H1 (cell line): Measurements from ENCODE around the gene STK33. TPM values are rescaled to one million over a fixed set of nuclear protein-coding genes. Genes with fewer than 3 reads are reported as not detected.

Source experiments
- CTCF ChIA-PET: fragments of 300-600 bp; sonication (Branson Sonifier 250); formaldehyde crosslinking; loops from one replicate; lab custom pipeline; 2021; ENCODE audit not compliant: partially characterized antibody; lab: Charles Lee
- POLR2A ChIA-PET: fragments of 300-600 bp; sonication (Branson Sonifier 250); formaldehyde crosslinking; loops from one replicate; lab custom pipeline; 2021; ENCODE audit warnings: inconsistent platforms; ENCODE audit not compliant: partially characterized antibody; lab: Charles Lee
- DNase-seq, 2 experiments: peaks; one replicate each; pipeline versions ENCODE4 v3.0.0 to v3.0.0-alpha.2; 2010 to 2022; ENCODE audit warnings: low spot score in 2 of 2, low read depth in 1 of 2, mixed read lengths in 1 of 2
- FAIRE-seq: peaks from 2 replicates; lab custom pipeline; 2011; peaks lifted over from hg19 to GRCh38; lab: Jason Lieb, UNC
- H2AFZ ChIP-seq: 2 replicates; pipeline ENCODE4 v1.8.1; 2012; ENCODE audit warnings: low read length, inconsistent platforms
- H2AK5ac ChIP-seq: 2 replicates; pipeline ENCODE4 v1.6.1; 2013; ENCODE audit warnings: low read depth, low read length
- H2BK120ac ChIP-seq: replicated peaks from 2 replicates; pipeline ENCODE3; 2013; ENCODE audit warnings: low read depth, low read length, inconsistent platforms
- H2BK12ac ChIP-seq: 2 replicates; pipeline ENCODE4 v1.6.1; 2013; ENCODE audit warnings: low read depth, low read length
- H2BK15ac ChIP-seq: 2 replicates; pipeline ENCODE4 v1.6.1; 2013; ENCODE audit warnings: low read length
- H2BK20ac ChIP-seq: 2 replicates; pipeline ENCODE4 v1.6.1; 2013; ENCODE audit warnings: low read length
- H2BK5ac ChIP-seq: 2 replicates; pipeline ENCODE4 v1.6.1; 2013; ENCODE audit warnings: low read depth, low read length
- H3K14ac ChIP-seq: 2 replicates; pipeline ENCODE4 v1.6.1; 2013; ENCODE audit warnings: inconsistent platforms; ENCODE audit not compliant: insufficient read length
- H3K18ac ChIP-seq: 2 replicates; pipeline ENCODE4 v1.6.1; 2013; ENCODE audit warnings: low read length; ENCODE audit errors: extremely low read depth
- H3K23ac ChIP-seq: 2 replicates; pipeline ENCODE4 v1.6.1; 2013; ENCODE audit warnings: inconsistent platforms; ENCODE audit not compliant: insufficient read length
- H3K23me2 ChIP-seq: 2 replicates; pipeline ENCODE4 v1.6.1; 2013; ENCODE audit warnings: low read depth, low read length
- H3K27ac ChIP-seq: 2 replicates; pipeline ENCODE4 v1.6.1; 2011; ENCODE audit warnings: low read depth, low read length, inconsistent platforms
- H3K27me3 ChIP-seq, 4 experiments: replicated peaks in 1 of 4; 1 replicate in 1 of 4; 2 replicates in 3 of 4; pipeline versions ENCODE4 v1.6.1 to v1.8.1; 2011 to 2013; ENCODE audit warnings: low read length in 3 of 4, mild to moderate bottlenecking in 3 of 4, inconsistent platforms in 2 of 4, mixed read lengths in 2 of 4, moderate library complexity in 1 of 4; ENCODE audit not compliant: control insufficient read depth in 3 of 4, insufficient read depth in 3 of 4; ENCODE audit errors: extremely low read depth in 1 of 4
- H3K36me3 ChIP-seq, 4 experiments: 2 replicates each; pipeline versions ENCODE4 v1.6.1 to v1.8.1; 2011 to 2013; ENCODE audit warnings: mild to moderate bottlenecking in 4 of 4, low read length in 3 of 4, moderate library complexity in 2 of 4, control low read depth in 1 of 4, inconsistent platforms in 1 of 4; ENCODE audit not compliant: insufficient read depth in 4 of 4, control insufficient read depth in 2 of 4
- H3K4ac ChIP-seq: replicated peaks from 2 replicates; pipeline ENCODE3; 2013; ENCODE audit warnings: low read length, low read depth, mixed read lengths, inconsistent platforms; ENCODE audit not compliant: insufficient read length
- H3K4me1 ChIP-seq, 4 experiments: replicated peaks in 1 of 4; 1 replicate in 1 of 4; 2 replicates in 3 of 4; pipeline versions ENCODE4 v1.6.1 to v1.8.1; 2011 to 2013; ENCODE audit warnings: low read length in 3 of 4, inconsistent platforms in 2 of 4, mixed read lengths in 1 of 4; ENCODE audit not compliant: insufficient read depth in 4 of 4, control insufficient read depth in 3 of 4
- H3K4me2 ChIP-seq, 2 experiments: 2 replicates each; pipeline versions ENCODE4 v1.6.1 to v1.8.1; 2011 to 2013; ENCODE audit warnings: low read depth in 2 of 2, low read length in 2 of 2, control low read depth in 1 of 2, inconsistent platforms in 1 of 2, mild to moderate bottlenecking in 1 of 2; ENCODE audit not compliant: insufficient read depth in 1 of 2
- H3K4me3 ChIP-seq, 4 experiments: fragments of 200-600, 300-600 bp in 1 of 4; sonication (generic), shearing (Covaris generic), sonication (Bioruptor Twin) in 1 of 4; 2 replicates each; pipeline versions ENCODE4 v1.5.1 to v1.8.1; 2011 to 2016; ENCODE audit warnings: low read length in 4 of 4, low read depth in 3 of 4, control low read depth in 2 of 4, inconsistent platforms in 2 of 4, mild to moderate bottlenecking in 2 of 4, mixed read lengths in 1 of 4, moderate library complexity in 1 of 4; ENCODE audit not compliant: insufficient read depth in 2 of 4; ENCODE audit errors: extremely low read depth in 1 of 4
- H3K56ac ChIP-seq: replicated peaks from 2 replicates; pipeline ENCODE3; 2013; ENCODE audit warnings: low read depth, mild to moderate bottlenecking, mixed read lengths, low read length, inconsistent platforms; ENCODE audit not compliant: insufficient read length
- H3K79me1 ChIP-seq: 2 replicates; pipeline ENCODE4 v1.6.1; 2013; ENCODE audit warnings: low read depth, low read length, control low read depth
- H3K79me2 ChIP-seq, 2 experiments: 2 replicates each; pipeline versions ENCODE4 v1.6.1 to v1.8.1; 2012 to 2013; ENCODE audit warnings: low read length in 2 of 2, mild to moderate bottlenecking in 2 of 2, inconsistent platforms in 1 of 2; ENCODE audit not compliant: insufficient read depth in 2 of 2, control insufficient read depth in 1 of 2
- H3K9ac ChIP-seq, 4 experiments: replicated peaks in 1 of 4; 1 replicate in 1 of 4; 2 replicates in 3 of 4; pipeline versions ENCODE4 v1.6.1 to v1.8.1; 2011 to 2013; ENCODE audit warnings: low read depth in 3 of 4, low read length in 3 of 4, control low read depth in 2 of 4, mild to moderate bottlenecking in 2 of 4, moderate library complexity in 2 of 4, inconsistent platforms in 1 of 4; ENCODE audit errors: extremely low read depth in 1 of 4
- H3K9me3 ChIP-seq, 2 experiments: 2 replicates each; pipeline versions ENCODE4 v1.6.1 to v1.8.1; 2012 to 2013; ENCODE audit warnings: mild to moderate bottlenecking in 2 of 2, moderate library complexity in 2 of 2, control low read depth in 1 of 2, inconsistent platforms in 1 of 2, low read depth in 1 of 2, low read length in 1 of 2, mixed read lengths in 1 of 2; ENCODE audit not compliant: insufficient read depth in 2 of 2
- H4K20me1 ChIP-seq, 2 experiments: replicated peaks in 1 of 2; 2 replicates each; pipeline versions ENCODE3 to v1.8.1; 2011 to 2013; ENCODE audit warnings: inconsistent platforms in 2 of 2, low read length in 2 of 2, mild to moderate bottlenecking in 1 of 2; ENCODE audit not compliant: insufficient read depth in 2 of 2, control insufficient read depth in 1 of 2
- H4K5ac ChIP-seq: 2 replicates; pipeline ENCODE4 v1.6.1; 2013; ENCODE audit warnings: low read length, low read depth, mixed read lengths, inconsistent platforms; ENCODE audit not compliant: insufficient read length
- H4K8ac ChIP-seq: 2 replicates; pipeline ENCODE4 v1.8.0; 2013; ENCODE audit warnings: mild to moderate bottlenecking, moderate library complexity, low read length, inconsistent platforms; ENCODE audit not compliant: insufficient read depth; ENCODE audit errors: extremely low read depth
- H4K91ac ChIP-seq: replicated peaks from 2 replicates; pipeline ENCODE3; 2013; ENCODE audit warnings: low read length, mixed read lengths, inconsistent platforms; ENCODE audit not compliant: insufficient read length
- CBX5 ChIP-seq: fragments of 300-800, 300-1000 bp; sonication (generic); IDR thresholded peaks from 2 replicates; pipeline ENCODE4 v1.7.1; 2016; ENCODE audit warnings: antibody characterized with exemption, low read length, low read depth
- GABPA ChIP-seq: IDR thresholded peaks from 2 replicates; pipeline ENCODE4 v1.6.1; 2011; ENCODE audit warnings: mild to moderate bottlenecking, low read length, moderate library complexity, borderline replicate concordance; ENCODE audit not compliant: insufficient read depth
- GTF2F1 ChIP-seq: IDR thresholded peaks from 2 replicates; pipeline ENCODE4 v1.6.1; 2012; ENCODE audit warnings: low read depth, low read length, improper control_type of control experiment, borderline replicate concordance
- HDAC6 ChIP-seq: IDR thresholded peaks from one replicate; pipeline ENCODE4 v1.7.1; 2012; ENCODE audit warnings: low read depth, mild to moderate bottlenecking, inconsistent platforms, low read length, moderate library complexity
- KDM1A ChIP-seq: fragments of 200-600, 300-600 bp; sonication (generic); IDR thresholded peaks from 2 replicates; pipeline ENCODE4 v1.7.1; 2016; ENCODE audit warnings: mild to moderate bottlenecking, low read length, borderline replicate concordance
- POLR2AphosphoS5 ChIP-seq: IDR thresholded peaks from 2 replicates; pipeline ENCODE4 v1.6.1; 2011; ENCODE audit warnings: low read depth, low read length
- RBBP5 ChIP-seq: IDR thresholded peaks from 2 replicates; pipeline ENCODE4 v1.7.1; 2012; ENCODE audit warnings: low read depth, mild to moderate bottlenecking, inconsistent platforms, low read length, moderate library complexity, borderline replicate concordance
- RNF2 ChIP-seq: fragments of 200-900, 300-1000 bp; sonication (generic); IDR thresholded peaks from 2 replicates; pipeline ENCODE4 v1.7.1; 2016; ENCODE audit warnings: borderline replicate concordance, low read depth, mild to moderate bottlenecking, antibody characterized with exemption, low read length; ENCODE audit not compliant: poor library complexity, severe bottlenecking; ENCODE audit errors: missing control alignments
- TAF1 ChIP-seq: IDR thresholded peaks from 2 replicates; pipeline ENCODE4 v1.6.1; 2011; ENCODE audit warnings: mild to moderate bottlenecking, low read depth, low read length
- WGBS, 2 experiments: shearing (Covaris generic) in 1 of 2; methylation state at CpG; one replicate each; pipeline versions ENCODE4 v1.1.6 to v1.1.7; 2013 to 2015; ENCODE audit warnings: low lambda C conversion rate in 2 of 2, mixed read lengths in 2 of 2, inconsistent platforms in 1 of 2, low coverage in 1 of 2, missing lambda C conversion rate in 1 of 2; ENCODE audit not compliant: insufficient replicate concordance in 2 of 2, insufficient coverage in 1 of 2, insufficient read length in 1 of 2; ENCODE audit errors: extremely low coverage in 1 of 2, missing lambda C conversion rate in 1 of 2; 5-methylcytosine and 5-hydroxymethylcytosine counted together
- polyA plus RNA-seq, 7 experiments: library from polyadenylated mRNA; depleted of rRNA in 3 of 7; stranded (reverse) in 5 of 7; unstranded in 2 of 7; fragments of >200 nt in 5 of 7; fragments of 200-250 nt in 2 of 7; gene quantifications; 1 replicate in 5 of 7; 2 replicates in 1 of 7; 4 replicates in 1 of 7; pipeline versions ENCODE4 v1.2.1 to v1.2.3, GENCODE V29; 2011 to 2013; ENCODE audit warnings: missing spikeins in 2 of 7, mixed read lengths in 2 of 7
- total RNA-seq: library from RNA; stranded (reverse); fragmentation: NEBNext Ultra II Directional; extraction: Animal tissue kit (Norgen Biotek cat#: 25700); gene quantifications from 2 replicates; pipeline ENCODE4 v1.2.1, GENCODE V29; 2021
- TF ChIP-seq, protein P1 (sequence below), 3 experiments: IDR thresholded peaks; 1 replicate in 2 of 3; 2 replicates in 1 of 3; pipeline versions ENCODE4 v1.5.1 to v1.6.1; 2011; ENCODE audit warnings: low read length in 3 of 3, mild to moderate bottlenecking in 3 of 3, inconsistent platforms in 2 of 3, low read depth in 1 of 3, moderate library complexity in 1 of 3; ENCODE audit not compliant: insufficient read depth in 1 of 3; ENCODE audit errors: control extremely low read depth in 1 of 3

The STK33 gene
- total and polyA plus RNA-seq, 2 of the 8 experiments (the other 6 are each of a cell fraction or from before 2014, with no cell fraction given): 8.8 to 25.1 TPM

DNA sequence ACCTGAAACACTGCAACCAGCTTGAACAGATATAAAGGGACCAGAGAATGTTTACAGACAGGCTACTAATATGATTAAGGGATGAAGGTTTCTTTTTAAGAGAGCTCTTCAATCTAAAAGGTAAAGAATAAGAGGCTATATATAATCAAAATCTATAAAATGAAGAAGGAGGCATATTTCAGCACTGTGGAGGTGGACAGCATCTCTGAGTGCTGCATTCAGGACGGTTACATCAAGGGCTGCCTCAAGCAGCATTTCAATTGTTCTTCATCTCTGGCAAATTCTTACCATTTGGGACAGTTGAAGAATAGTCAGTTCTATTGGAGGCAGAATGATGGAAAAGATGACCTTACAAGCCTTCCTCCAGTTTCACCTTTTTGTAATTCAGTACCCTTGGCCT is 190.7 kb downstream of the STK33 start:
- no peak overlapping the region for H2BK20ac ChIP-seq
- no peaks in the 10 kb centered on the region for H3K36me3 ChIP-seq
- FAIRE-seq: no peak
- H3K4me2 ChIP-seq: no peak overlapping the region
- no peak overlapping the region for H4K5ac ChIP-seq
- H4K20me1 ChIP-seq: no peaks in the 10 kb centered on the region
- no peaks in the 10 kb centered on the region for H3K4me1 ChIP-seq
- H2AFZ ChIP-seq: no peak overlapping the region
- no peak overlapping the region for H3K9ac ChIP-seq
- H2BK12ac ChIP-seq: no peak overlapping the region
- no peaks in the 10 kb centered on the region; a peak in 1 of 4 replicates for H3K9me3 ChIP-seq
- H3K56ac ChIP-seq: no peak overlapping the region
- CTCF ChIA-PET: interaction anchor here (0.9 to 1.6 kb wide), 4 partner anchors 10 to 210 kb away, joined by 3 to 4 read pairs (median 4); no protein-coding TSS in a partner anchor
- no peaks in the 10 kb centered on the region for H3K27me3 ChIP-seq
- no peak for TF ChIP-seq POLR2AphosphoS5
- TF ChIP-seq GABPA: no peak
- no peak for TF ChIP-seq RBBP5
- TF ChIP-seq KDM1A: no peak
- TF ChIP-seq, protein P1, sequence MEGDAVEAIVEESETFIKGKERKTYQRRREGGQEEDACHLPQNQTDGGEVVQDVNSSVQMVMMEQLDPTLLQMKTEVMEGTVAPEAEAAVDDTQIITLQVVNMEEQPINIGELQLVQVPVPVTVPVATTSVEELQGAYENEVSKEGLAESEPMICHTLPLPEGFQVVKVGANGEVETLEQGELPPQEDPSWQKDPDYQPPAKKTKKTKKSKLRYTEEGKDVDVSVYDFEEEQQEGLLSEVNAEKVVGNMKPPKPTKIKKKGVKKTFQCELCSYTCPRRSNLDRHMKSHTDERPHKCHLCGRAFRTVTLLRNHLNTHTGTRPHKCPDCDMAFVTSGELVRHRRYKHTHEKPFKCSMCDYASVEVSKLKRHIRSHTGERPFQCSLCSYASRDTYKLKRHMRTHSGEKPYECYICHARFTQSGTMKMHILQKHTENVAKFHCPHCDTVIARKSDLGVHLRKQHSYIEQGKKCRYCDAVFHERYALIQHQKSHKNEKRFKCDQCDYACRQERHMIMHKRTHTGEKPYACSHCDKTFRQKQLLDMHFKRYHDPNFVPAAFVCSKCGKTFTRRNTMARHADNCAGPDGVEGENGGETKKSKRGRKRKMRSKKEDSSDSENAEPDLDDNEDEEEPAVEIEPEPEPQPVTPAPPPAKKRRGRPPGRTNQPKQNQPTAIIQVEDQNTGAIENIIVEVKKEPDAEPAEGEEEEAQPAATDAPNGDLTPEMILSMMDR (IDR thresholded peaks at IDR 0.05; ENCODE audit: control extremely low read depth in 1 of 3, insufficient read depth in 1 of 3, low read depth in 1 of 3, low read length in 3 of 3): no peak
- no peak for TF ChIP-seq RNF2
- TF ChIP-seq HDAC6: no peak
- TF ChIP-seq TAF1: no peak
- TF ChIP-seq CBX5: no peak
- no peak for TF ChIP-seq GTF2F1
- TF ChIP-seq, all 59 proteins: peak for 0
- Histone ChIP-seq H3K14ac (no peak overlapping the region), H4K91ac (no peak overlapping the region), H2BK15ac (no peak overlapping the region), H2AK5ac (no peak overlapping the region), H3K27ac (no peak overlapping the region), H3K79me2 (no peaks in the 10 kb centered on the region), H2BK120ac (no peak overlapping the region), H4K8ac (no peak overlapping the region), H2BK5ac (no peak overlapping the region), H3K79me1 (no peaks in the 10 kb centered on the region), H3K4me3 (no peak overlapping the region), H3K23me2 (no peaks in the 10 kb centered on the region), H3K18ac (no peak overlapping the region), H3K23ac (no peak overlapping the region), H3K4ac (no peak overlapping the region)
- POLR2A ChIA-PET: no interaction called here
- WGBS, 2 experiments: 82% methylated on average over 1 of the region's 1 CpG; no CpG with 5 or more reads in 1 of the 2 experiments
- DNase-seq: no peak
